Mesothelial cell of epicardium (in vitro differentiated cells): ENCODE data around the gene ACAA2. TPM values are rescaled to one million over a fixed set of nuclear protein-coding genes. Genes with fewer than 3 reads are reported as not detected.
A peak's percentile ranks its signal among the peaks of the same experiment; 100 is the strongest.

Experiments
- DNase-seq, 2 experiments: peaks; one replicate each; pipeline ENCODE4 v3.0.0; 2021; ENCODE audit warnings: low spot score in 2 of 2; ENCODE audit not compliant: unreplicated experiment in 2 of 2
- H3K27ac Mint-ChIP-seq: 2 replicates; pipeline ENCODE4 v1.8.0; 2021; ENCODE audit warnings: mixed read lengths
- H3K27me3 Mint-ChIP-seq: 2 replicates; pipeline ENCODE4 v1.8.0; 2021; ENCODE audit warnings: low read depth, mixed read lengths
- H3K36me3 Mint-ChIP-seq: 2 replicates; pipeline ENCODE4 v1.8.0; 2021; ENCODE audit warnings: mixed read lengths
- H3K4me1 Mint-ChIP-seq: 2 replicates; pipeline ENCODE4 v1.8.0; 2021; ENCODE audit warnings: mixed read lengths
- H3K4me3 Mint-ChIP-seq: 2 replicates; pipeline ENCODE4 v1.8.0; 2021; ENCODE audit warnings: mild to moderate bottlenecking, moderate library complexity, mixed read lengths
- H3K9me3 Mint-ChIP-seq: 2 replicates; pipeline ENCODE4 v1.8.0; 2021; ENCODE audit warnings: mixed read lengths
- CTCF ChIP-seq: fragments of 200-600 bp; sonication (generic); IDR thresholded peaks from one replicate; pipeline ENCODE4 v1.5.0; 2021; ENCODE audit warnings: antibody characterized with exemption; ENCODE audit not compliant: unreplicated experiment
- total RNA-seq: library from RNA; stranded (reverse); gene quantifications from 3 replicates; pipeline ENCODE4 v1.2.1, GENCODE V29; 2021

Gene ACAA2
- total RNA-seq, result 55.6 to 57.2 TPM (median 56.1 TPM) in 3 replicates

DNA sequence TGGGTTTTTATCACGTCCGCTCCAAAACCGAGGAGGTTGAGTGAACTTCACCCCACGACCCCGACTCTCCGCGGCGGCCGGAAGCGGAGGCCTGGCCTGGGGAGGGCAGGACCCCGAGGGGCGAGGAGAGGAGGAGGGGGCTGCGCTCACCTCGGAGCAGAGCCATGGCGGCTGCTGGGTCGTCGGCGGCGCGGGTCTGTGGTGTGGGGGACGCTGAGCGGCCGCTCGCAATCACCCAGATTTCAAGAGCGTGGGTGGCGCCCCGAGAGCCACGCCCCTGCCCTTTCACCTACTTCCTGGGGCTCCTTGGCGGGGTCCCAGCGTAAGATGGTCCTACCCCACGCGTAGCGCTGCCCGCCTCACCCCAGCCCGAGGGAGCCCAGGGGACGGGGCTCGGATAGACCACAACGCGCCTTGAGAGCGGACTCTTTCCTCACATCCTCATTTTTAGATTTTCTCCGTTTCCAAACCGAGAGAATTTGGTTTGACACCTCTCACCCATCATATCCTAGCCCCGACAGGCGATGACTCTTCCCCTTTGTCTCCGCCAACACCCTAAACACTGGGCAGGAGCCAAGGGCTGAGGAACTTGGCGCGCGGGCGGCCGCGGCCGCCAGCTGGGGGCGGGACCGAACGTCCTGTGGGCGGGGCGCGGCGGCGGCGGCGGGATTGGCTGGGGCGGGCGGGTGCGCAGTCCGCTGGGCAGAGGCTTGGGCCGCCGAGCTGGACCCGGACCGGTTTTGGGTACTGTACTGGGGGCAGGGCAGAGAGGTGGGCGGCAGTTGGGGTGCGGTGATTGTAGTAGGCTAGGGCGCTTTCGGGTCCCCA, at the start of gene ACAA2:
Gene ACAA2, minus strand, starts transcription at position 215 of the 828 bp plus-strand sequence. Its CDS starts 49 bp downstream, at position 166.
- Mint-ChIP-seq H3K4me3 (peak within 1 kb of the TSS; percentile 92), H3K36me3 (peaks cover 23% of the 10 kb centered on the region), H3K27ac (peak within 1 kb of the TSS; percentile 98), H3K27me3 (no peaks in the 10 kb centered on the region), H3K4me1 (peaks cover 26% of the 10 kb centered on the region), H3K9me3 (peaks cover 20% of the 10 kb centered on the region)
- DNase-seq, result peak; percentile 64 to 83
- no peak for TF ChIP-seq CTCF

DNA sequence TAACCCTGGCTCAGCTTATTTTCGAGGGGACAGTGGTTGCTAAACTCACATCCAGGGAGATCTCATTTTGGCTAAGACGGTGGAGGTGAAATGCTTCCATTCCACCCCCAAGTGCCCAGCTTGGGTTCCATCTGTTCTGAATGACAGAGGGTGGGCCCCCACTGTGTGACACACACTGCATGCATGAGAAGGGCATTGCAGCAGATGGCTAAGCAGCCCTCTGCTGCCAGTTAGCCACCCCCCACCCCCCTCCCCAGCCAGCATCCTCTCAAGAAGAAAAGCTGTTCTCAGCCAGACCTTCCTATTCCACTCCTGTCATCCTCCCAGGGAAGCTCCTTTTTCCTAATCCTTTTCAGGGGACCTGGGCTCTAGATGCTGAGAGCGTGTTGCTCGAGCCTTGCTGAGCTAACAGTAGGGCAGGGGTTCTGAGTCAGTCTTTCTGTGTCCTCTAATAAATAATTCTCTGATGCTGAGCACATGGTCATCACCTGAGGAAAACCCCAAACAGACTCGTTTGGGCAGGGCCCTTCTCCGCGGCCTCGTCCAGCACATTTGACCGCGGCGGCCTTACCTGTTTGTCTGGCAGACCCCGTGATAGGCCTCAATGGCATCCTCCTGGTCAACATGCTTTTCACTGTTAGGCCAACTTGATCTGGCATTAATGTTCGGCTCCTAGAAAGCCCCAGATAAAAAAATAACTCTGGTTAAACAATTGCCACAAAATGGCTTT, 49.5 kb upstream of the ACAA2 start:
- H3K4me1 Mint-ChIP-seq, result peaks cover 4% of the 10 kb centered on the region
- DNase-seq, result no peak
- H3K4me3 Mint-ChIP-seq, result no peak overlapping the region
- no peaks in the 10 kb centered on the region for H3K27me3 Mint-ChIP-seq
- H3K36me3 Mint-ChIP-seq, result no peaks in the 10 kb centered on the region
- no peak overlapping the region for H3K27ac Mint-ChIP-seq
- no peak for TF ChIP-seq CTCF
- H3K9me3 Mint-ChIP-seq, result no peaks in the 10 kb centered on the region

DNA sequence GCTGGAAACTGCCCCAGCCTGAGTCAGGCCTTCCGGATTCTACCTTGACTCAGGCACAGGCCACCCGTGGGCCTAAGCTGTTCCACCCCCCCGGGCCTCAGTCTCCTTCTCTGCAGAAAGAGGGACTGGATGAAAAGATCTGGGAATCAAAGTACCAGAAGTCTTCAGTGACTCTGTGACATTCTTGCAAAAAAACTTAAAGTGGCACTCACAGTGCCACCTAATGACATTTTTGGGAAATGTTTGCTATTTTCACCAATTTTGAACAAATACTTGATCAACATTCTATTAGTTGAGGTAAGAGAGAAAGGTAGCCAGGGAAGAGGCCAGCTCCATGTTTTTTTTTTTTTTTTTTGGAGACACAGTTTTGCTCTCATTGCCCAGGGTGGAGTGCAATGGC, 48.3 kb upstream of the ACAA2 start:
- Mint-ChIP-seq H3K27ac (no peak overlapping the region), H3K4me3 (no peak overlapping the region), H3K36me3 (no peaks in the 10 kb centered on the region), H3K9me3 (no peaks in the 10 kb centered on the region), H3K27me3 (no peaks in the 10 kb centered on the region), H3K4me1 (peaks cover 4% of the 10 kb centered on the region)
- peak; percentile 32 for TF ChIP-seq CTCF
- no peak for DNase-seq

GRCh38 chr18:49859725-49860124, 46.4 kb upstream of the ACAA2 start:
- peaks cover 4% of the 10 kb centered on the region for H3K4me1 Mint-ChIP-seq
- H3K4me3 Mint-ChIP-seq, result no peak overlapping the region
- no peaks in the 10 kb centered on the region for H3K36me3 Mint-ChIP-seq
- no peak for TF ChIP-seq CTCF
- no peaks in the 10 kb centered on the region for H3K27me3 Mint-ChIP-seq
- no peak for DNase-seq
- no peak overlapping the region for H3K27ac Mint-ChIP-seq
- no peaks in the 10 kb centered on the region for H3K9me3 Mint-ChIP-seq

DNA sequence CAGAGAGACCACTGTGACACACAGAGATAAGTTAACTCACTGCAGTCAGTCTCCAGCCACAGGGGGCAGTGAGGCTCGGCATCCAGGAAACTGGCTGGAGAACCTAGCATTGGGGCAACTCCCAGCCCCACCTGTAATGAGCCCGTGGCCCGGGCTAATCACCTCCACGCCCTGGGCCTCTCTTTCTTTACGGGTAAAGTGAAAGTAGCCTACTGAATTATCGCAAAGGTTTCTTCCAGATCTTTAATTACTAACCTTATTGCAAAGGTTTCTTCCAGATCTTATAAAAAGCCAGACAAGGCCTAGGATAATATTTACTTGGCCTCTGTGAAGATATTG, 45.7 kb upstream of the ACAA2 start:
- Mint-ChIP-seq H3K9me3 (no peaks in the 10 kb centered on the region), H3K27me3 (no peaks in the 10 kb centered on the region), H3K4me3 (no peak overlapping the region), H3K36me3 (no peaks in the 10 kb centered on the region), H3K27ac (no peak overlapping the region), H3K4me1 (peaks cover 4% of the 10 kb centered on the region)
- peak; percentile 24 for TF ChIP-seq CTCF
- no peak for DNase-seq
